Endodermal cell (in vitro differentiated cells): ENCODE results near the gene TLE2. TPM values are rescaled to one million over a fixed set of nuclear protein-coding genes. Genes with fewer than 3 reads are reported as not detected.

Experiments
- DNase-seq: peaks from one replicate; pipeline ENCODE4 v3.0.0-alpha.2; 2017
- H3K27ac ChIP-seq: 2 replicates; pipeline ENCODE4 v1.5.1; 2013; ENCODE audit warnings: mild to moderate bottlenecking, low read depth, low read length, moderate library complexity
- H3K27me3 ChIP-seq: 2 replicates; pipeline ENCODE4 v1.6.1; 2013; ENCODE audit warnings: mild to moderate bottlenecking, low read length, moderate library complexity; ENCODE audit not compliant: insufficient read depth, control insufficient read depth, poor library complexity, severe bottlenecking
- H3K36me3 ChIP-seq: 2 replicates; pipeline ENCODE4 v1.7.0; 2013; ENCODE audit warnings: mild to moderate bottlenecking, low read length, moderate library complexity; ENCODE audit not compliant: control insufficient read depth, insufficient read depth
- H3K4me1 ChIP-seq: one replicate; pipeline ENCODE4 v1.7.0; 2013; ENCODE audit warnings: low read length; ENCODE audit not compliant: control insufficient read depth, insufficient read depth
- H3K4me3 ChIP-seq: 2 replicates; pipeline ENCODE4 v1.5.1; 2013; ENCODE audit warnings: mild to moderate bottlenecking, low read length, moderate library complexity
- H3K9ac ChIP-seq: 2 replicates; pipeline ENCODE4 v1.6.1; 2013; ENCODE audit warnings: mild to moderate bottlenecking, low read length, moderate library complexity; ENCODE audit not compliant: poor library complexity, severe bottlenecking; ENCODE audit errors: extremely low read depth
- H3K9me3 ChIP-seq: 2 replicates; pipeline ENCODE4 v1.6.1; 2013; ENCODE audit warnings: mild to moderate bottlenecking, low read length, moderate library complexity; ENCODE audit not compliant: control insufficient read depth
- H3K27ac Mint-ChIP-seq: 2 replicates; pipeline ENCODE4 v1.8.0; 2020; ENCODE audit warnings: mixed read lengths
- H3K27me3 Mint-ChIP-seq: 2 replicates; pipeline ENCODE4 v1.8.0; 2021; ENCODE audit warnings: mild to moderate bottlenecking, mixed read lengths; ENCODE audit not compliant: insufficient read depth
- H3K36me3 Mint-ChIP-seq: 2 replicates; pipeline ENCODE4 v1.8.0; 2020; ENCODE audit warnings: low read depth, mixed read lengths
- H3K4me1 Mint-ChIP-seq: 2 replicates; pipeline ENCODE4 v1.8.0; 2020; ENCODE audit warnings: mixed read lengths
- H3K4me3 Mint-ChIP-seq: 2 replicates; pipeline ENCODE4 v1.8.0; 2020; ENCODE audit warnings: mild to moderate bottlenecking, moderate library complexity, mixed read lengths
- H3K9me3 Mint-ChIP-seq: 2 replicates; pipeline ENCODE4 v1.8.0; 2020; ENCODE audit warnings: mild to moderate bottlenecking, mixed read lengths
- WGBS, 2 experiments: methylation state at CpG; one replicate each; pipeline versions ENCODE4 v1.1.5 to v1.1.7; 2013; ENCODE audit warnings: missing lambda C conversion rate in 2 of 2, mixed read lengths in 1 of 2; ENCODE audit not compliant: insufficient coverage in 1 of 2, insufficient read length in 1 of 2; 5-methylcytosine and 5-hydroxymethylcytosine counted together
- total RNA-seq, 2 donors: library from RNA; stranded (reverse); fragmentation: NEBNext Ultra II Directional in 1 of 2; extraction: Animal tissue kit (Norgen Biotek cat#: 25700) in 1 of 2; gene quantifications; 2 replicates in 1 of 2; 3 replicates in 1 of 2; pipeline ENCODE4 v1.2.1, GENCODE V29; 2021
- TF ChIP-seq, protein P1 (sequence below): fragments of 200-600 bp; sonication (generic); conservative IDR thresholded peaks from 2 replicates; pipeline ENCODE4 v1.5.0; 2021; ENCODE audit warnings: antibody characterized with exemption, mild to moderate bottlenecking

Gene TLE2
- total RNA-seq, 2 donors from 2014 or later: 75.0 to 80.3 TPM

GRCh38 chr19:3006075-3006767, 22.9 kb downstream of the TLE2 start:
- H3K9me3 ChIP-seq: no peaks in the 10 kb centered on the region
- H3K27ac Mint-ChIP-seq: no peak overlapping the region
- H3K4me1 Mint-ChIP-seq: no peaks in the 10 kb centered on the region
- H3K36me3 ChIP-seq: peaks cover 31% of the 10 kb centered on the region
- no peak overlapping the region for H3K4me3 ChIP-seq
- H3K27me3 Mint-ChIP-seq: no peaks in the 10 kb centered on the region
- peak; percentile 97 for DNase-seq
- peaks cover 3% of the 10 kb centered on the region for H3K9me3 Mint-ChIP-seq
- H3K4me3 Mint-ChIP-seq: no peak overlapping the region
- WGBS, 2 experiments: 87 to 94% methylated on average over 13 to 37 of the region's 37 CpGs
- TF ChIP-seq, protein P1, sequence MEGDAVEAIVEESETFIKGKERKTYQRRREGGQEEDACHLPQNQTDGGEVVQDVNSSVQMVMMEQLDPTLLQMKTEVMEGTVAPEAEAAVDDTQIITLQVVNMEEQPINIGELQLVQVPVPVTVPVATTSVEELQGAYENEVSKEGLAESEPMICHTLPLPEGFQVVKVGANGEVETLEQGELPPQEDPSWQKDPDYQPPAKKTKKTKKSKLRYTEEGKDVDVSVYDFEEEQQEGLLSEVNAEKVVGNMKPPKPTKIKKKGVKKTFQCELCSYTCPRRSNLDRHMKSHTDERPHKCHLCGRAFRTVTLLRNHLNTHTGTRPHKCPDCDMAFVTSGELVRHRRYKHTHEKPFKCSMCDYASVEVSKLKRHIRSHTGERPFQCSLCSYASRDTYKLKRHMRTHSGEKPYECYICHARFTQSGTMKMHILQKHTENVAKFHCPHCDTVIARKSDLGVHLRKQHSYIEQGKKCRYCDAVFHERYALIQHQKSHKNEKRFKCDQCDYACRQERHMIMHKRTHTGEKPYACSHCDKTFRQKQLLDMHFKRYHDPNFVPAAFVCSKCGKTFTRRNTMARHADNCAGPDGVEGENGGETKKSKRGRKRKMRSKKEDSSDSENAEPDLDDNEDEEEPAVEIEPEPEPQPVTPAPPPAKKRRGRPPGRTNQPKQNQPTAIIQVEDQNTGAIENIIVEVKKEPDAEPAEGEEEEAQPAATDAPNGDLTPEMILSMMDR: no peak
- no peaks in the 10 kb centered on the region for H3K4me1 ChIP-seq
- peaks cover 60% of the 10 kb centered on the region for H3K36me3 Mint-ChIP-seq
- H3K27ac ChIP-seq: no peak overlapping the region
- H3K27me3 ChIP-seq: no peaks in the 10 kb centered on the region
- no peak overlapping the region for H3K9ac ChIP-seq

- H3K36me3 Mint-ChIP-seq: peaks cover 56% of the 10 kb centered on the region
- 87 to 96% methylated on average over 12 to 18 of the region's 18 CpGs for WGBS, 2 experiments
- H3K4me3 ChIP-seq: no peak overlapping the region
- H3K4me1 ChIP-seq: no peaks in the 10 kb centered on the region
- no peak for DNase-seq
- H3K9ac ChIP-seq: no peak overlapping the region
- no peaks in the 10 kb centered on the region for H3K9me3 ChIP-seq
- H3K27ac Mint-ChIP-seq: no peak overlapping the region
- no peaks in the 10 kb centered on the region for H3K27me3 Mint-ChIP-seq
- H3K4me1 Mint-ChIP-seq: no peaks in the 10 kb centered on the region
- TF ChIP-seq, protein P1: no peak
- H3K27me3 ChIP-seq: no peaks in the 10 kb centered on the region
- H3K4me3 Mint-ChIP-seq: no peak overlapping the region
- H3K27ac ChIP-seq: no peak overlapping the region
- peaks cover 3% of the 10 kb centered on the region for H3K9me3 Mint-ChIP-seq
- peaks cover 30% of the 10 kb centered on the region for H3K36me3 ChIP-seq
These were observed 23.7 kb downstream of the TLE2 start for GRCh38 chr19:3005345-3005744.

- Mint-ChIP-seq H3K9me3 (peaks cover 3% of the 10 kb centered on the region), H3K27ac (no peak overlapping the region), H3K27me3 (no peaks in the 10 kb centered on the region), H3K4me3 (no peak overlapping the region), H3K4me1 (no peaks in the 10 kb centered on the region), H3K36me3 (peaks cover 55% of the 10 kb centered on the region)
- no peak for DNase-seq
- TF ChIP-seq, protein P1: no peak
- Histone ChIP-seq H3K4me3 (no peak overlapping the region), H3K9me3 (no peaks in the 10 kb centered on the region), H3K27me3 (no peaks in the 10 kb centered on the region), H3K27ac (no peak overlapping the region), H3K36me3 (peaks cover 26% of the 10 kb centered on the region), H3K4me1 (no peaks in the 10 kb centered on the region), H3K9ac (no peak overlapping the region)
- WGBS, 2 experiments: 89 to 90% methylated on average over 2 to 4 of the region's 4 CpGs
These were observed 24.6 kb downstream of the TLE2 start for GRCh38 chr19:3004522-3004921.
